ENCODE measurements around the gene ICA1.

GRCh38 chr7:8295638-8296361, 33.8 kb upstream of the ICA1 start:
- TF ChIP-seq EZH2 (IDR thresholded peaks at IDR 0.05) (no peak), POLR2AphosphoS5 (IDR thresholded peaks at IDR 0.05; ENCODE audit: borderline replicate concordance, low read depth, low read length) (no peak), FOXP2 (optimal IDR thresholded peaks at IDR 0.05; ENCODE audit: control extremely low read depth, extremely low read length, insufficient read depth) (no peak)

Measured in SK-N-MC (cell line).